CD4-positive, alpha-beta T cell treated with Interleukin-4 for 4 hours (primary cell): ENCODE data around the gene BEGAIN.

ENCODE experiments used
- DNase-seq: peaks from one replicate; pipeline ENCODE4 v3.0.0-alpha.2; 2020

The BEGAIN gene

GRCh38 chr14:100503251-100503650 lies 84.0 kb downstream of the BEGAIN start:
- DNase-seq: no peak

DNA sequence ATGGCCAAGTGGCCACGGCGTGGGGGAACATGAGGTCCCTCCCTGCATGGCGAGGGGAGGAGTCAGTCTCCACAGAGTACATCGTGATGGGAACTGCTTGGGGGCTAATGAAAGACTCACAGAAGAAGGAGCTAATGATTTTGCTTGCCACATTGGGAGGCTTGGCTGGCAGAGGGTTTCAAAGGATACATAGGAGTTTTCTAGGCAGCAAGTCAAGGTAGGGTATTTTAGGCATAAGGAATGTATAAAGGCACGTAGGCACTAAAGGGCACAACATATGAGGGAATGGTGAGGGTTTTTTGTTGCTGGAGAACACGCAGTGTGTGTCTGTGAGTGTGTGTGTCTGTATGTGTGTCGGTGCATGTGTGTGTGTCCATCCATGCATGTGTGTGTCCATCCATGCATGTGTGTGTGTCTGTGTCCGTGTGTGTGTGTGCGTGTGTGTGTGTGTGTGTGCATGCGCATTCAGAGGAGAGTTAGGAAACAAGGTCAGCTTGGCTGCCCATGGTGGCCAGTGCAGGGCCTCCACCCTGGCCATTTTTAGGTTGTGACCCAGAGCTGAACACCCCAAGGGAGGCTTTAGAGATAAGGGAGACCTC lies 84.5 kb downstream of the BEGAIN start:
- no peak for DNase-seq

- no peak for DNase-seq
Measured at GRCh38 chr14:100500128-100500527, 87.1 kb downstream of the BEGAIN start.

GRCh38 chr14:100498068-100498467 lies 89.1 kb downstream of the BEGAIN start:
- no peak for DNase-seq

DNA sequence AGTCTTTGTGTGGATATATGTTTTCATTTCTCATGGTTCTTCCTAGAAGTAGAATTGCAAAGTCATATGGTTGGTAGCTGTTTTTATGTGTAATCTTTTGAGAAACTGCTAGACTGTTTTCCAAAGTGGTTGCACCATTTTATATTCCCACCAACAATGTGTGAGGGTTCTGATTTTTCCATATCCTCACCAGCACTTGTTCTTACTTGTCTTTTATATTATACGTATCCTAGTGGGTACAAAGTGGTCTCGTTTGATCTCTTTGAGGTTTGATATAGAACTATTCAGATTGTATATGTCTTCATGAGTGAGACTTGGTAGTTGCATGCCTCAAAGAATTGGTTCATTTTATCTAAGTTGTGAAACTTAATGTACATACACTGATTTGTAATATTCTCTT lies 91.3 kb downstream of the BEGAIN start:
- DNase-seq: no peak

GRCh38 chr14:100494645-100495044 lies 92.6 kb downstream of the BEGAIN start:
- no peak for DNase-seq

- DNase-seq: no peak
Measured at GRCh38 chr14:100490252-100490651, 97.0 kb downstream of the BEGAIN start.

DNA sequence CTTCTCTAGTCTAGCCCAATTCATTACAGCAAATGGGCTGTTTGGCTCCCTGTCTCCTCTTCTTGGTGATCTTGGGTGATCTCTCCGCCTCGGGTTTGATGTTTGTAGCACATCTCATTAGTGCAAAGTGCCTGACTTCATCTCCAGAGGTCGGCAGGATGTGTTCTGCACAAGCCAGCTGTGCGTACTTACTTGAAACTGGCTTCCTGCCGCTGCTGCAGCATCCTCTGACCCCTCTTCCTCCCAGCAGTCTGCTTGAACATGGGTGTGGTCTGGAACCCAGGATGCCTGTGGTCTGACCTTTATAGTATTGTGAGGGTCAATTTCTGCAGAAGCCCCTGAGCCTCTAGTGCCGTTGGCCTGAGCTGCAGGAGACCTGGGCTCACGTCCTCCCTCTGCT lies 99.2 kb downstream of the BEGAIN start:
- DNase-seq: no peak

- no peak for DNase-seq
Measured at GRCh38 chr14:100487304-100487703, 99.9 kb downstream of the BEGAIN start.
